Suprapubic skin (tissue), 4 donors: Measurements from ENCODE around the gene PXMP4. TPM values are rescaled to one million over a fixed set of nuclear protein-coding genes. Genes with fewer than 3 reads are reported as not detected.

Experiments
- DNase-seq, 2 donors: peaks; one replicate each; pipeline ENCODE4 v3.0.0-alpha.2; 2019; ENCODE audit warnings: low spot score in 2 of 2
- H3K27ac ChIP-seq: fragments of 200-600 bp; sonication (generic); one replicate; pipeline ENCODE4 v1.5.1; 2019
- H3K27me3 ChIP-seq: fragments of 200-600 bp; sonication (generic); one replicate; pipeline ENCODE4 v1.5.1; 2019
- H3K36me3 ChIP-seq: fragments of 200-600 bp; sonication (generic); one replicate; pipeline ENCODE4 v1.5.1; 2019
- H3K4me1 ChIP-seq: fragments of 200-600 bp; sonication (generic); one replicate; pipeline ENCODE4 v1.5.1; 2019
- H3K4me3 ChIP-seq: fragments of 200-600 bp; sonication (generic); one replicate; pipeline ENCODE4 v1.5.1; 2019; ENCODE audit warnings: mild to moderate bottlenecking
- H3K9me3 ChIP-seq: fragments of 200-600 bp; sonication (generic); one replicate; pipeline ENCODE4 v1.5.1; 2019
- CTCF ChIP-seq, 2 donors: fragments of 200-600 bp in 1 of 2; fragments of 450-650 bp in 1 of 2; sonication (generic) in 1 of 2; IDR thresholded peaks; one replicate each; pipeline ENCODE4 v1.5.1; 2016 to 2019; ENCODE audit warnings: antibody characterized with exemption in 2 of 2, mild to moderate bottlenecking in 1 of 2, moderate library complexity in 1 of 2
- EP300 ChIP-seq: sonication (generic); formaldehyde crosslinking; IDR thresholded peaks from one replicate; pipeline ENCODE4 v1.6.1; 2017; ENCODE audit warnings: antibody characterized with exemption
- POLR2A ChIP-seq, 2 donors: fragments of 450-650 bp; IDR thresholded peaks; one replicate each; pipeline ENCODE4 v1.6.1; 2017; ENCODE audit warnings: antibody characterized with exemption in 2 of 2, mild to moderate bottlenecking in 2 of 2, moderate library complexity in 2 of 2
- POLR2AphosphoS5 ChIP-seq, 3 donors: sonication (generic); formaldehyde crosslinking; IDR thresholded peaks; one replicate each; pipeline ENCODE4 v1.6.1; 2017; ENCODE audit warnings: antibody characterized with exemption in 3 of 3
- WGBS: methylation state at CpG from one replicate; pipeline ENCODE4 v1.1.5; 2018; 5-methylcytosine and 5-hydroxymethylcytosine counted together
- total RNA-seq, 4 donors: library from RNA; depleted of rRNA; stranded (reverse); fragments of >200 nt; gene quantifications; one replicate each; pipeline ENCODE4 v1.1.0, GENCODE V29; 2016

Gene PXMP4
- total RNA-seq, 4 donors from 2014 or later, result 8.7 to 32.4 (median 24.3) TPM

GRCh38 chr20:33751775-33752174 lies 31.7 kb upstream of the PXMP4 start:
- TF ChIP-seq POLR2AphosphoS5 (IDR thresholded peaks at IDR 0.05), result no peak
- TF ChIP-seq POLR2A (IDR thresholded peaks at IDR 0.05), result no peak
- no peak for TF ChIP-seq EP300
- TF ChIP-seq CTCF (IDR thresholded peaks at IDR 0.05), result no peak
- DNase-seq, result no peak
- no peaks in the 10 kb centered on the region for H3K9me3 ChIP-seq
- H3K27me3 ChIP-seq, result no peaks in the 10 kb centered on the region
- 96% methylated on average over 4 of the region's 4 CpGs for WGBS
- H3K36me3 ChIP-seq, result peaks cover 57% of the 10 kb centered on the region
- H3K4me3 ChIP-seq, result no peak overlapping the region
- H3K27ac ChIP-seq, result no peak overlapping the region
- H3K4me1 ChIP-seq, result no peaks in the 10 kb centered on the region

- 94% methylated on average over 12 of the region's 12 CpGs for WGBS
Measured at GRCh38 chr20:33746325-33746998, 26.4 kb upstream of the PXMP4 start.

GRCh38 chr20:33744773-33745385 lies 24.8 kb upstream of the PXMP4 start:
- WGBS, result 95% methylated on average over 14 of the region's 14 CpGs
- no peak for TF ChIP-seq POLR2AphosphoS5 (IDR thresholded peaks at IDR 0.05)
- TF ChIP-seq EP300, result no peak
- H3K4me3 ChIP-seq, result no peak overlapping the region
- H3K4me1 ChIP-seq, result no peaks in the 10 kb centered on the region
- no peak overlapping the region for H3K27ac ChIP-seq
- no peaks in the 10 kb centered on the region for H3K9me3 ChIP-seq
- peaks cover 24% of the 10 kb centered on the region for H3K36me3 ChIP-seq
- no peaks in the 10 kb centered on the region for H3K27me3 ChIP-seq
- DNase-seq, result no peak

More at GRCh38 chr20:33746325-33746998, 26.4 kb upstream of the PXMP4 start:
- TF ChIP-seq EP300, result no peak
- TF ChIP-seq POLR2A (IDR thresholded peaks at IDR 0.05), result no peak
- no peak for TF ChIP-seq POLR2AphosphoS5 (IDR thresholded peaks at IDR 0.05)
- no peak for TF ChIP-seq CTCF (IDR thresholded peaks at IDR 0.05)
- H3K36me3 ChIP-seq, result peaks cover 38% of the 10 kb centered on the region
- no peak overlapping the region for H3K4me3 ChIP-seq
- no peak overlapping the region for H3K27ac ChIP-seq
- no peaks in the 10 kb centered on the region for H3K27me3 ChIP-seq
- DNase-seq, result no peak
- H3K4me1 ChIP-seq, result no peaks in the 10 kb centered on the region
- H3K9me3 ChIP-seq, result no peaks in the 10 kb centered on the region

- Histone ChIP-seq H3K36me3 (peaks cover 19% of the 10 kb centered on the region), H3K4me3 (no peak overlapping the region), H3K9me3 (no peaks in the 10 kb centered on the region), H3K4me1 (no peaks in the 10 kb centered on the region), H3K27ac (no peak overlapping the region), H3K27me3 (no peaks in the 10 kb centered on the region)
- WGBS, result 60% methylated on average over 3 of the region's 3 CpGs
- TF ChIP-seq CTCF (IDR thresholded peaks at IDR 0.05) (no peak), EP300 (no peak), POLR2A (IDR thresholded peaks at IDR 0.05) (no peak), POLR2AphosphoS5 (IDR thresholded peaks at IDR 0.05) (no peak)
- no peak for DNase-seq
Measured at GRCh38 chr20:33744181-33744580, 24.1 kb upstream of the PXMP4 start.

GRCh38 chr20:33740189-33740588 lies 20.1 kb upstream of the PXMP4 start:
- Histone ChIP-seq H3K36me3 (peaks cover 6% of the 10 kb centered on the region), H3K9me3 (peaks cover 17% of the 10 kb centered on the region), H3K4me3 (no peak overlapping the region), H3K27ac (no peak overlapping the region), H3K4me1 (no peaks in the 10 kb centered on the region), H3K27me3 (no peaks in the 10 kb centered on the region)
- TF ChIP-seq EP300, result no peak
- no peak for TF ChIP-seq POLR2A (IDR thresholded peaks at IDR 0.05)
- TF ChIP-seq POLR2AphosphoS5 (IDR thresholded peaks at IDR 0.05), result no peak
- no peak for DNase-seq
- 100% methylated on average over 1 of the region's 1 CpG for WGBS

GRCh38 chr20:33739493-33739892 lies 19.4 kb upstream of the PXMP4 start:
- H3K4me1 ChIP-seq, result peaks cover under 1% of the 10 kb centered on the region
- no peak overlapping the region for H3K4me3 ChIP-seq
- no peaks in the 10 kb centered on the region for H3K36me3 ChIP-seq
- no peaks in the 10 kb centered on the region for H3K27me3 ChIP-seq
- DNase-seq, result no peak
- TF ChIP-seq POLR2AphosphoS5 (IDR thresholded peaks at IDR 0.05), result no peak
- TF ChIP-seq EP300, result no peak
- no peak for TF ChIP-seq POLR2A (IDR thresholded peaks at IDR 0.05)
- TF ChIP-seq CTCF (IDR thresholded peaks at IDR 0.05), result no peak
- 90% methylated on average over 7 of the region's 7 CpGs for WGBS
- H3K9me3 ChIP-seq, result peaks cover 17% of the 10 kb centered on the region
- no peak overlapping the region for H3K27ac ChIP-seq
